Karpas-422 (cell line): ENCODE measurements around the gene ANKFN1. TPM values are rescaled to one million over a fixed set of nuclear protein-coding genes. Genes with fewer than 3 reads are reported as not detected.

Experiments
- DNase-seq: peaks from one replicate; pipeline ENCODE4 v3.0.0-alpha.2; 2015
- H2AFZ ChIP-seq: fragments of 200-600 bp; sonication (generic); 2 replicates; pipeline ENCODE4 v1.6.1; 2014; ENCODE audit warnings: antibody characterized with exemption, low read length, mixed read lengths
- H3K27ac ChIP-seq: fragments of 200-600 bp; sonication (generic); 2 replicates; pipeline ENCODE4 v1.5.1; 2014; ENCODE audit warnings: mild to moderate bottlenecking, low read length, moderate library complexity
- H3K27me3 ChIP-seq: fragments of 200-600 bp; sonication (generic); 2 replicates; pipeline ENCODE4 v1.6.1; 2014; ENCODE audit warnings: low read length, mixed read lengths
- H3K36me3 ChIP-seq: fragments of 200-600 bp; sonication (generic); 2 replicates; pipeline ENCODE4 v1.6.1; 2014; ENCODE audit warnings: low read length, mixed read lengths; ENCODE audit not compliant: insufficient read depth
- H3K4me1 ChIP-seq: fragments of 200-600 bp; sonication (generic); 2 replicates; pipeline ENCODE4 v1.6.1; 2014; ENCODE audit warnings: mild to moderate bottlenecking, low read length, mixed read lengths
- H3K4me2 ChIP-seq: fragments of 200-600 bp; sonication (generic); 2 replicates; pipeline ENCODE4 v1.6.1; 2014; ENCODE audit warnings: low read length, low read depth, mild to moderate bottlenecking; ENCODE audit not compliant: poor library complexity, severe bottlenecking
- H3K4me3 ChIP-seq: fragments of 200-600 bp; sonication (generic); 2 replicates; pipeline ENCODE4 v1.5.1; 2014; ENCODE audit warnings: mild to moderate bottlenecking, antibody characterized with exemption, low read length, mixed read lengths
- H3K79me2 ChIP-seq: fragments of 200-600 bp; sonication (generic); 2 replicates; pipeline ENCODE4 v1.6.1; 2014; ENCODE audit warnings: mild to moderate bottlenecking, low read length, mixed read lengths
- H3K9ac ChIP-seq: fragments of 200-600 bp; sonication (generic); 2 replicates; pipeline ENCODE4 v1.6.0; 2014; ENCODE audit warnings: low read length
- H3K9me2 ChIP-seq: fragments of 200-600 bp; sonication (generic), shearing (Covaris generic); replicated peaks from 2 replicates; pipeline ENCODE4 v1.6.0; 2014; ENCODE audit warnings: mild to moderate bottlenecking, low read length, moderate library complexity; ENCODE audit not compliant: insufficient read depth
- H3K9me3 ChIP-seq: fragments of 300-700, 200-600 bp; sonication (generic); 2 replicates; pipeline ENCODE4 v1.6.1; 2014; ENCODE audit warnings: low read length, mixed read lengths
- H4K20me1 ChIP-seq: fragments of 200-600 bp; sonication (generic); 2 replicates; pipeline ENCODE4 v1.6.1; 2014; ENCODE audit warnings: mild to moderate bottlenecking, antibody characterized with exemption, low read length, low read depth; ENCODE audit not compliant: insufficient read depth
- small RNA-seq: library from RNA; depleted of rRNA; stranded (forward); fragments of <200 nt; gene quantifications from one replicate; pipeline ENCODE3, GENCODE V24; 2014
- total RNA-seq: library from RNA; depleted of rRNA; stranded (reverse); fragments of >200 nt; shearing (Covaris generic); gene quantifications from 2 replicates; pipeline ENCODE4 v1.2.3, GENCODE V29; 2014; ENCODE audit warnings: low replicate concordance

The ANKFN1 gene
- total RNA-seq, 1 experiment from 2014 or later: not detected

GRCh38 chr17:56557682-56558081 lies 404.4 kb downstream of the ANKFN1 start:
- no peak for DNase-seq

GRCh38 chr17:56558088-56558487 lies 404.8 kb downstream of the ANKFN1 start:
- H3K9ac ChIP-seq: no peak overlapping the region
- no peaks in the 10 kb centered on the region for H3K27me3 ChIP-seq
- no peak overlapping the region for H3K4me2 ChIP-seq
- no peaks in the 10 kb centered on the region for H3K4me1 ChIP-seq
- H3K36me3 ChIP-seq: no peaks in the 10 kb centered on the region
- H3K4me3 ChIP-seq: no peak overlapping the region
- H3K9me2 ChIP-seq: no peaks in the 10 kb centered on the region
- no peak overlapping the region for H3K27ac ChIP-seq
- no peaks in the 10 kb centered on the region for H4K20me1 ChIP-seq
- no peaks in the 10 kb centered on the region for H3K9me3 ChIP-seq
- no peak overlapping the region for H2AFZ ChIP-seq
- DNase-seq: no peak
- no peaks in the 10 kb centered on the region for H3K79me2 ChIP-seq

More at GRCh38 chr17:56557682-56558081, 404.4 kb downstream of the ANKFN1 start:
- Histone ChIP-seq H2AFZ (no peak overlapping the region), H4K20me1 (no peaks in the 10 kb centered on the region), H3K27me3 (no peaks in the 10 kb centered on the region), H3K4me2 (no peak overlapping the region), H3K27ac (no peak overlapping the region), H3K9me3 (no peaks in the 10 kb centered on the region), H3K36me3 (no peaks in the 10 kb centered on the region), H3K79me2 (no peaks in the 10 kb centered on the region), H3K9me2 (no peaks in the 10 kb centered on the region), H3K4me3 (no peak overlapping the region), H3K4me1 (no peaks in the 10 kb centered on the region), H3K9ac (no peak overlapping the region)

Small RNA genes lying within 50 kb of the gene (small RNA-seq; reads per million reads assigned to genes)
- gene AC006600.1: not detected
